ENCODE measurements around the gene PDE3B.
"Not testable (repeated sequence)": the region's sequence is repeated elsewhere in the genome, so short reads cannot be mapped to it uniquely, and the experiment has no call there.

Gene PDE3B

DNA sequence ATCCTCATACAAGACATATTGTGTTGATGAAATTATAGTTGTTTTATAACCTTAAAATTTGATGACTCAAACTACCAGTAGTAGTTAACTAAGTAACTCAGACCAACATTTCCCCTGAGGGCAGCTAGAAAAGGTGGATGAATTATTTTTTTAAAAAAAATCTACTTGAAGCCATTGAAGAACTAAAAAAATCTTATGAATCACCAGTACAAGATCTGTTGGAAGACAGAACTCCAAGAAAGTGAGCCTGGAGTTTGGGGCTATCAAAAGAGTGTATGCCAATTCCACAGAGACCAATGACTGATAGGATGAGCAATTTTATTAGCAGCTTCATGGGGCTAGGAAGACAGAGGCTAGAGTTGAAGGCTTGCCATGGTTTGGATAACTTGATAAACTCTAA lies 176.0 kb downstream of the PDE3B start:
- DNase-seq = no peak

DNA sequence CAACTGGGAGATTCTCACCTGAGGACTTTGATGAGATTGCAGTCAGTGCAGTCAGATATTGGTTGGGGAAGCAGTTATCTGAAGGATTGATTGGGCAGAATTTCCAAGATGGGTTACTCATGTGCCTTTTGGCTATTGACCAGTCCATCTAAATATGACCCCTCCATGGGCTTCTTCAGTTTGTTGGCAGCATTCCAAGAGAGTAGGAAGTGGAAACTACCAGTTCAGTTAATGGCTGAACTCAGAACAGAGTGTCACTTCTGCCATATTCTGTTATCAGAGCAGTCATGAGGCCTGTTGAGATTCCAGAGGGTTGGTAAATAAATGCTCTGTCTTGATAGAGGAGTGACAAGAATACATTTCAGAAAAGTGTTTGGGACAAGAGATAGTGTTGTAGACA lies 177.4 kb downstream of the PDE3B start:
- no peak for DNase-seq

- no peak for DNase-seq
Measured at GRCh38 chr11:14826600-14826999, 183.0 kb downstream of the PDE3B start.

GRCh38 chr11:14835496-14836492 lies 192.2 kb downstream of the PDE3B start:
- DNase-seq = no peak

DNA sequence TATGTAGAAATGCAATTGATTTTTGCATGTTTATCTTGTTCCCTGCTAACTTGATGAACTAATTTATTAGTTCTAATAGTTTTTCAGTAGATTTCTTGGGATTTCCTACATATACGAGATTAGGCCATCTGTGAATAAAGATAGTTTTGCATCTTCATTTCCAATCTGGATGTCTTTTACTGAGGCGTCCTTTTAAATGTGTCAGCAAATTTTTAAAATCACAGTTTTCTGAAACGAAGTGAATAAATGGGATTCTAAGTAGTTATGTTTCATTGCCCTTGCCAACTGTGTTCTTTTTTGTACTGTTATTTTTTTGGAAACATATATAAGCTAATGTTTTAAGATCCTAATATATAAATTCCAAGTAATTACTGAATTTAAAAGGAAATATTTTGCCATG lies 198.4 kb downstream of the PDE3B start:
- DNase-seq = no peak

DNA sequence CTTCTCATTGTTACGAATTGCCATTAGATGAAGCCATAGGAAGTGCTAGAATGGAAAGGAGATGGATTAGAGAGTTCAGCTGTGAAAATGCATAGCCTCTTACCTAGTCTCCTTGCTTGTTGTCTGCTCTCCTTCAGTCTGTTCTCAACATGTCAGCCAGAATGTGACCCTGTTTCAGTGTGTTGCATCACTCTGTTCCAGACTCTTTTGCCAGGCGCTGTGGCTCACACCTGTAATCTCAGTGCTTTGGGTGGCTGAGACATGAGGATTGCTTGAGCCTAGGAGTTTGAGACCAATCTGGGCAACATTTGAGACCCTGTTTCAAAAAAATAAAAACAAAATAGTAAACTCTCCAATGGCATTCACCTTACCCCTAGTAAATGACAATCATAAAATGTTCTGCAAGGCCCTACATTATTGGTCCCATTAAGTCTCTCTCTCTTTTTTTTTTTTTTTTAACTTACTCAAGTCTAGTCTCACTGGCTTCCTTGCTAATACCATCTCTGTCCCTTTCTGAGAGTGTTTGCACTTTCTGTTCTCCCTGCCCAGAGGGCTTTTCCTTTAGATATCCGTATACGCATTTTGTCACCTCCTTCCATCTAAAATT lies 209.1 kb downstream of the PDE3B start:
- no peak for DNase-seq

DNA sequence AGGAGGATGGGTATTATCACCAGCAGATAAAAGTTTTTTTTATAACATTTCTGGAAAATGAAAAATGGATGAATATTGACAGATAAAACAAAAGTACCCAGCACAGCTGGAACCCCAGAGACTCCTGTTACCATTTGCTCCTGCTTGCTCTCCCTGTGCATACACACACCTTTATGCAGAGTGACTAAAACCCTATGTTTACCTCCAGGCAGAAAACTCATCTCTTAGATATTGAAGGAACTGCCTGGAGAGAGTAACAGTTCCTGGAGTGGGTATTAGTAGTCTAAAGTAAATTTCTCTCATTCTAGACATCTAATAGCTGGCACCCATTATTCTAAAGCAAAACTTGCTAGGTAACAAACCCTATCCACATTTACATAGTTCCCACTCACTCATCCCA lies 210.5 kb downstream of the PDE3B start:
- no peak for DNase-seq

DNA sequence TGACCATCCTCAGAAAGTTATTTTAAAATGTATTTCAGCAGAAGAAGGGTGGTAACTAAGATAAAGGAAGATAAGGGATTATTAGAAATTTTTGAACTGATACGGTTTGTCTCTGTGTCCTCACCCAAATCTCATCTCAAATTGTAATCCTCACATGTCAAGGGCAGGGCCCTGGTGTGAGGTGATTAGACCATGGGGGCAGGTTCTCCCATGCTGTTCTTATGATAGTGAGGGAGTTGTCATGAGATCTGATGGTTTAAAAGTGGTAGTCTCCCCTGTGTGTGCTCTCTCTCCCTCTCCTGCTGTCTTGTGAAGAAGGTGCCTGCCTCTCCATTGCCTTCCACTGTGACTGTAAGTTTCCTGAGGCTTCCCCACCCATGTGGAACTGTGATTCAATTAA lies 212.3 kb downstream of the PDE3B start:
- DNase-seq = no peak

GRCh38 chr11:14857621-14858020 lies 214.0 kb downstream of the PDE3B start:
- DNase-seq = no peak

DNA sequence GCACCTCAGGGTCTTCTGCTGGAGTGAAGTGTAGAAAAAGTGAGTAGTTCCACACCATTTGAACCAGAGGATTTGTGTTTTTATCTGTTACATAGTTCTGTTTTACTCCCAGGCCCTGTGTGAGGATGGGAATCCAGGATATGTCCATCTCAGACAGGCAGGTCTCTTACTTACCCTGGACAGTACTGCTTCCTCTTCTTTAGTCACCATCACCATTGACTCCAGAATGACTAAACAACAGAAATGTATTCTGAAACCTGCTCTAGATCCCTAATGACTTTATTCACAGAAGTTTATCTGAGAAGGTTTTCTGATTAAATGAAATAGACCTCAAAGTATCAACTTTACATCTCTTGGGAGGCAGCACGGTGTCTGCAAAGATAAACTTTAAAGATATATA lies 214.8 kb downstream of the PDE3B start:
- no peak for DNase-seq

DNA sequence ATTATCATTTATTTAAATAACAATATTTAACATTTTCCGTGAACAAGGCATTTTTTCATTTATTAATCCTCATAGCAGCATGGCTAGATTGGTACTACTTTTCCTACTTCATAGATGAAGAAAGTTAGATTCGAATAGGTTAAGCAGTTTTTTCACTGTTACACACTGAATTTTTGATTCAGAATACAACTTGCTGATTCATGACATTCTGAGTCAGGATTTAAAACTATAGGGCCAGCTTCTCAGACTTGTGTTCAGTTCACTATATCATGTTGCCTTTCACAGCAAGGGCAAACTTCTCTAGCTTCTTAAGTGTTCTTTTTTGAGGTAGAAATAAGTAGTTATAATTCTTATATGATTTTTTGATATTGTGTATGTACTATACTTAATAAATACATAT lies 216.9 kb downstream of the PDE3B start:
- DNase-seq = no peak

DNA sequence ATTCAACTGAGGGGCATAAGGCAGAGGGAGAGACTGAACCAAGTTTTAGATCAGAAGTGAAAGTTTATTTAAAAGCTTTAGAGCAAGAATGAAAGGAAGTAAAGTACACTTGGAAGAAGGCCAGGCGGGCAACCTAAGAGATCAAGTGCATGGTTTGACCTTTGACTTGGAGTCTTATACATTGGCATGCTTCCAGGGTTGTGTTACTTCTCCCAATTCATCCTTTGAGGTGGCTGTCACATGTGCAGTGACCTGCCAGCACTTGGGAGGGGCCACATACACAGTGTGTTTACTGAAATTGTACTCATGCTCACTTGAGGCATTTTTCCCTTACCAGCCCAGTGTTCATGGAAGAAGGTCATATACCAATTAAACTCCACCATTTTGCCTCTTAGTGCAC lies 218.1 kb downstream of the PDE3B start:
- no peak for DNase-seq

DNA sequence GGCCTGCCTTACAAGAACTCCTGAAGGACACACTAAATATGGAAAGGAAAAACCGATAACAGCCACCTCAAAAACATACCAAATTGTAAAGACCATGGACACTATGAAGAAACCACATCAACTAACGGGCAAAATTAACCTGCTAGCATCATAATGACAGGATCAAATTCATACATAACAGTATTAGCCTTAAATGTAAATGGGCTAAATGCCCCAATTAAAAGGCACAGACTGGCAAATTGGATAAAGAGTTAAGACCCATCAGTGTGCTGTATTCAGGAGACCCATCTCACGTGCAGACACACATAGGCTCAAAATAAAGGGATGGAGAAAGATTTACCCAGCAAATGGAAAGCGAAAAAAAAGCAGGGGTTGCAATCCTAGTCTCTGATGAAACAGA lies 220.2 kb downstream of the PDE3B start:
- DNase-seq = not testable (repeated sequence)

DNA sequence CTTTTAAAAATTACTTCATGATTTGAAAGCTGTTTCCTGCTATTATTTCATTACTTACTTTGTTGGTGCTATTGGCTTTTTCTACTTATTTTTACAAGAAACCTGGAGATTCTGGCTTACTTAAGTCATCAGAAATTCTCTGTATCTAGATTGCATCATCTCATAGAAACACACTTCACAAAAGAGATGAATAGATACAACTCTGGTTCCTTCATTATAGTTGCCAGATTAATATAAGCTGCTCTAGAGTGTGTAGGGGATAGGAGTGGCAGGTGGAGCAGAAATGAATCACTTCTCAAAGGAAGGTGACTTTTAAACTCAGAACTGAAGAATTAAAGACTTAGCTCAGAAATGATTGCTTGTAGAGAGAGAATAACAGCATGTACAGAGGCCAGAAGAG lies 228.4 kb downstream of the PDE3B start:
- DNase-seq = no peak

GRCh38 chr11:14873632-14874031 lies 230.0 kb downstream of the PDE3B start:
- DNase-seq = no peak

- no peak for DNase-seq
Measured at GRCh38 chr11:14875163-14875562, 231.6 kb downstream of the PDE3B start.

DNA sequence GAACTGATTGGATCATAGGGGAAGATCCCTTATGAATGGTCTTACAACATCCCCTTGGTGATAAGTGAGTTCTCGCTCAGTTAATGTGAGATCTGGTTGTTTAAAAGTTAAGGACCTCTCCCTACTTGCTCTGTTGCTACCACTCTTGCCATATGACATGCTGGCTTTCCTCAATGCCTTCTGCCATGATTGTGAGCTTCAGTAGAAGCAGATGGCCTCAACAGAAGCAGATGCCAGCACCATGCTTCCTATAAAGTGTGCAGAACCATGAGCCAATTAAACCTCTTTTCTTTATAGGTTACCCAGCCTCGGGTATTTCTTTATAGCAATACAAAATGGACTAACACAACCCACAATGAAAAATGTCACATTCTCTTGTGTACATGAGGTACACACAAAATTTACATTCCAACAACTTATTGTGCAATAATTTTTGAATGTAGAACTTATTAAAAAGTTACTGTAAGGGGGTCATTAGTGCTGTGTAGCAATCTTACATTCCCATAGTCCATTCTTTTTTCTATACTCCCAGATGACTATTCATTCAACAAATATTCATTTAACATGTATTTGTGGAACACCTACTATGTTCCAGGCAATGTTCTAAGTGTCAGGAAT lies 238.1 kb downstream of the PDE3B start:
- DNase-seq = no peak

GRCh38 chr11:14882196-14882595 lies 238.6 kb downstream of the PDE3B start:
- DNase-seq = no peak

GRCh38 chr11:14883683-14884082 lies 240.1 kb downstream of the PDE3B start:
- DNase-seq = not testable (repeated sequence)

DNA sequence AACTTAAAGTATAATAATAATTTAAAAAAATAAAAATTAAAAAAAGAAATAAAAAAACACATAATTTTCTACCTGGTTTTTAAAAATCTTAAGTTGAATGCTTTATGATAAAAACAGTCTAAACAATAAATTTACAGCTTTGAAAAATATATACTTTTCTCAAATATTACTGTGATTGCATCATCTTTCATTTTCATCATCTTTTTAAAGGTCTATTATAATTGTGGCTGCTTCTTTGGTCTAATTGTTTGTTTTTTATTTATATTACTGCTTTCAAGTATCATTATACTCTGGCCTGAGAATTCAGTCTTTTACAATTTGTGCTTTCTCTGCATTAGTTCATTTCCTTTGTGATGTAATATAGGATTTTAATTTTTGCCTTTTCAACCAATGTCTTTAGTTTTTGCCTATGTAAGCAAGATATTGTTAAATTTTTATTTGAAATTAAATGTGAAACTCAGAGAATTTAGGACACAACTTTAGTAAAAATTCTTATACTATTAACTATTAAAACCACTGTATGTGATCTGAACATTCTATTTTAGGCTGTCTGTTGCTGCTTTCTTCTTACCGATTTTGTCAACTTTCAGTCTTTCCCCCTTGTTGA lies 241.2 kb downstream of the PDE3B start:
- DNase-seq = no peak

GRCh38 chr11:14886513-14886912 lies 242.9 kb downstream of the PDE3B start:
- no peak for DNase-seq

DNA sequence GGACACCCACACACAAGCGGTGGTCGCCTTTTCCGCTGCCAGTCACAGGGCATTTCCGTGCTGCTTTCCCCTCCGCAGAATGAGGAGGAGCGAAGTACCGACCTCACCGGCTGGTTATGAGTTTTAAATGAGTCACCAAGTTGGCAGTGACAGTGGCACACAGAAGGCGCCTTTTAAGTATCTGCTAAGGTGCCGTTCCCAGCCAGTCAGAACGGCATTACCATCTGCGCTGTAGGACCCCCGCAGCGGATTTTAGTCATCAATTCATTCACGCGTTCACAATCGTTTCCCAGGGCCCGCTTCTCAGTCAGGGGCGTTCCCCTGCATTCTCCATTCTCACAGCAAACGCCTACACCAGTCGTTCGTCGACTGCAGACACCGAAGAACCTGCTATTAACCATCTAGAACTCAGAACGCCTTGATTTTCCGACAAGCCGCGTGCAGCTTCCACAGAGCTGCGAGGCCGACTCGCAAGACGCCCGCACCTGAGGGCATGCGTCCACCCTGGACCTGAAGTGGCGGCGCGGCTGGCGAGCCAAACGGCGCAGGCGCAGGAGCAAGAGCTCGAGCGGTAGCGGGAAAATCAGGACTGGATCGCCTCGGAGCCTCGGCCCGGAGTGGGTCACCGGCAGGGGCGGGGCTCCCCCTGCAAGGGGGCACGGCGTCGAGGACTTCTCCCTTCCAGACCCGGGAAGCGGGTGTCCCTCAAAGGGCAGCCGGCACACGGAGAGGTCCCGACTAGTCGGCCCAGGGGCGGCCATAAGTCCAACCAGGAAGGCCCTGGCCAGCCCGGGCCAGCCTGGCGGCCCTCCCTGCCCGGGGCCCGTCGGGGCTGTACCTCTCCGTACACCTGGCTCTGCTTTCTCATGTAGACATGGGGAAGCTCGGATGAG lies 247.8 kb downstream of the PDE3B start:
- peak; percentile 91 for DNase-seq
